ENCODE results near the gene PRRT1B.

DNA sequence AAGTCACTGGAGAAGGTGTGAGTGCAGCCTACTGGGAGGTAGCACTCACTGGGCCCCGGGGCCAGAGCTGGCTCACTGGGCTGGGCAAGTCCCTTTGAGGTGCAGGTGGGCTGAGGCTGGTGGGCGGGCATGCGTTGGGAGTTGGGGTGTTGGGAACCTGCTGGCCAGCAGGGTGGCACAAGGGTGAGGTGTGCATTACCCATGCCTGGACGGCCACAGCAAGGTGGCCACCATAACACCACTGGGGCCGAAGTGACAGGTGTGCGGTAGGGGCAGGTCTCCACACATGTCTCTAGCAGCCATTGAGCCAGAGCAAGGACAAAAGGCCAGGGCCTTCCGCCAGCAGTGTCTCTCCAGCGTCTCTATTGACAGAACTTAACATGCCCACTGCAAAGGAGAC lies 22.6 kb downstream of the PRRT1B start:
- TF ChIP-seq REST (IDR thresholded peaks at IDR 0.05) (no peak), MAX (IDR thresholded peaks at IDR 0.05) (no peak), HMGXB4 (CRISPR knock-in tag; IDR thresholded peaks at IDR 0.05; ENCODE audit: borderline replicate concordance) (no peak), ZSCAN20 (CRISPR knock-in tag; IDR thresholded peaks at IDR 0.05) (no peak), MAFK (IDR thresholded peaks at IDR 0.05; ENCODE audit: partially characterized antibody) (no peak), ZC3H11A (IDR thresholded peaks at IDR 0.05) (no peak), EP300 (IDR thresholded peaks at IDR 0.05) (no peak)
- TF ChIP-seq, protein P1, sequence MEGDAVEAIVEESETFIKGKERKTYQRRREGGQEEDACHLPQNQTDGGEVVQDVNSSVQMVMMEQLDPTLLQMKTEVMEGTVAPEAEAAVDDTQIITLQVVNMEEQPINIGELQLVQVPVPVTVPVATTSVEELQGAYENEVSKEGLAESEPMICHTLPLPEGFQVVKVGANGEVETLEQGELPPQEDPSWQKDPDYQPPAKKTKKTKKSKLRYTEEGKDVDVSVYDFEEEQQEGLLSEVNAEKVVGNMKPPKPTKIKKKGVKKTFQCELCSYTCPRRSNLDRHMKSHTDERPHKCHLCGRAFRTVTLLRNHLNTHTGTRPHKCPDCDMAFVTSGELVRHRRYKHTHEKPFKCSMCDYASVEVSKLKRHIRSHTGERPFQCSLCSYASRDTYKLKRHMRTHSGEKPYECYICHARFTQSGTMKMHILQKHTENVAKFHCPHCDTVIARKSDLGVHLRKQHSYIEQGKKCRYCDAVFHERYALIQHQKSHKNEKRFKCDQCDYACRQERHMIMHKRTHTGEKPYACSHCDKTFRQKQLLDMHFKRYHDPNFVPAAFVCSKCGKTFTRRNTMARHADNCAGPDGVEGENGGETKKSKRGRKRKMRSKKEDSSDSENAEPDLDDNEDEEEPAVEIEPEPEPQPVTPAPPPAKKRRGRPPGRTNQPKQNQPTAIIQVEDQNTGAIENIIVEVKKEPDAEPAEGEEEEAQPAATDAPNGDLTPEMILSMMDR (IDR thresholded peaks at IDR 0.05) = no peak
- TF ChIP-seq, protein P2, sequence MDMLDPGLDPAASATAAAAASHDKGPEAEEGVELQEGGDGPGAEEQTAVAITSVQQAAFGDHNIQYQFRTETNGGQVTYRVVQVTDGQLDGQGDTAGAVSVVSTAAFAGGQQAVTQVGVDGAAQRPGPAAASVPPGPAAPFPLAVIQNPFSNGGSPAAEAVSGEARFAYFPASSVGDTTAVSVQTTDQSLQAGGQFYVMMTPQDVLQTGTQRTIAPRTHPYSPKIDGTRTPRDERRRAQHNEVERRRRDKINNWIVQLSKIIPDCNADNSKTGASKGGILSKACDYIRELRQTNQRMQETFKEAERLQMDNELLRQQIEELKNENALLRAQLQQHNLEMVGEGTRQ (IDR thresholded peaks at IDR 0.05) = no peak
